CD4-positive, alpha-beta memory T cell (primary cell): ENCODE data around the gene LRRC8D. TPM values are rescaled to one million over a fixed set of nuclear protein-coding genes. Genes with fewer than 3 reads are reported as not detected.
A peak's percentile ranks its signal among the peaks of the same experiment; 100 is the strongest.
"Not testable (repeated sequence)": the region's sequence is repeated elsewhere in the genome, so short reads cannot be mapped to it uniquely, and the experiment has no call there.

Experiments
- CTCF ChIA-PET: fragments of 350-600 bp; sonication (Branson Sonifier 250); formaldehyde crosslinking; loops from one replicate; lab custom pipeline; 2021; ENCODE audit warnings: inconsistent platforms; ENCODE audit not compliant: partially characterized antibody; lab: Charles Lee
- POLR2A ChIA-PET: fragments of 350-600 bp; sonication (Branson Sonifier 250); formaldehyde crosslinking; loops from one replicate; lab custom pipeline; 2021; ENCODE audit not compliant: partially characterized antibody; lab: Charles Lee
- DNase-seq, 5 donors: peaks; one replicate each; pipeline versions ENCODE4 v3.0.0 to v3.0.0-alpha.2; 2020 to 2022; ENCODE audit warnings: mixed read lengths in 1 of 5
- H3K27ac ChIP-seq: one replicate; pipeline ENCODE4 v1.7.0; 2013; ENCODE audit warnings: low read depth, low read length
- H3K27me3 ChIP-seq: 2 replicates; pipeline ENCODE4 v1.7.0; 2013; ENCODE audit warnings: mild to moderate bottlenecking, low read length, moderate library complexity; ENCODE audit not compliant: insufficient read depth
- H3K36me3 ChIP-seq: 2 replicates; pipeline ENCODE4 v1.7.0; 2013; ENCODE audit warnings: mild to moderate bottlenecking, low read length, moderate library complexity; ENCODE audit not compliant: insufficient read depth
- H3K4me1 ChIP-seq: 2 replicates; pipeline ENCODE4 v1.7.0; 2013; ENCODE audit warnings: mild to moderate bottlenecking, low read length, moderate library complexity; ENCODE audit not compliant: insufficient read depth
- H3K4me3 ChIP-seq, 2 donors: one replicate each; pipeline ENCODE4 v1.7.0; 2013; ENCODE audit warnings: low read length in 2 of 2, mild to moderate bottlenecking in 1 of 2
- H3K9me3 ChIP-seq, 2 donors: one replicate each; pipeline ENCODE4 v1.7.0; 2013; ENCODE audit warnings: low read length in 2 of 2, control low read depth in 1 of 2; ENCODE audit not compliant: control insufficient read depth in 1 of 2
- H3K27ac Mint-ChIP-seq, 7 donors: one replicate each; pipeline ENCODE4 v1.8.0; 2020 to 2021; ENCODE audit warnings: mixed read lengths in 7 of 7, mild to moderate bottlenecking in 6 of 7, inconsistent platforms in 3 of 7, moderate library complexity in 3 of 7
- H3K27me3 Mint-ChIP-seq, 2 donors: one replicate each; pipeline ENCODE4 v1.8.0; 2020 to 2021; ENCODE audit warnings: mixed read lengths in 2 of 2
- H3K36me3 Mint-ChIP-seq, 2 donors: one replicate each; pipeline ENCODE4 v1.8.0; 2020 to 2021; ENCODE audit warnings: mixed read lengths in 2 of 2, inconsistent platforms in 1 of 2, mild to moderate bottlenecking in 1 of 2
- H3K4me1 Mint-ChIP-seq, 4 donors: one replicate each; pipeline ENCODE4 v1.8.0; 2020 to 2021; ENCODE audit warnings: mixed read lengths in 4 of 4, mild to moderate bottlenecking in 1 of 4
- H3K4me3 Mint-ChIP-seq, 8 donors: one replicate each; pipeline ENCODE4 v1.8.0; 2020 to 2021; ENCODE audit warnings: mixed read lengths in 8 of 8, mild to moderate bottlenecking in 7 of 8, moderate library complexity in 6 of 8, inconsistent platforms in 3 of 8
- H3K9me3 Mint-ChIP-seq, 8 donors: one replicate each; pipeline ENCODE4 v1.8.0; 2020 to 2021; ENCODE audit warnings: mixed read lengths in 8 of 8, mild to moderate bottlenecking in 5 of 8, inconsistent platforms in 3 of 8, moderate library complexity in 1 of 8
- intact Hi-C: fragments of 100-400 bp; cut with micrococcal nuclease; formaldehyde crosslinking; loops from one replicate; pipeline ENCODE4 v1.15.1; 2023
- polyA plus RNA-seq, 2 donors: library from polyadenylated mRNA; unstranded; fragments of 300-500 nt; fragmentation: Illumina TruSeq; gene quantifications; one replicate each; pipeline ENCODE4 v1.2.3, GENCODE V29; 2021
- total RNA-seq, 2 experiments: library from RNA; stranded (reverse); gene quantifications; one replicate each; pipeline ENCODE4 v1.2.3, GENCODE V29; 2021

The LRRC8D gene
- total and polyA plus RNA-seq, 4 experiments from 2014 or later: 56.8 to 72.7 (median 66.6) TPM

DNA sequence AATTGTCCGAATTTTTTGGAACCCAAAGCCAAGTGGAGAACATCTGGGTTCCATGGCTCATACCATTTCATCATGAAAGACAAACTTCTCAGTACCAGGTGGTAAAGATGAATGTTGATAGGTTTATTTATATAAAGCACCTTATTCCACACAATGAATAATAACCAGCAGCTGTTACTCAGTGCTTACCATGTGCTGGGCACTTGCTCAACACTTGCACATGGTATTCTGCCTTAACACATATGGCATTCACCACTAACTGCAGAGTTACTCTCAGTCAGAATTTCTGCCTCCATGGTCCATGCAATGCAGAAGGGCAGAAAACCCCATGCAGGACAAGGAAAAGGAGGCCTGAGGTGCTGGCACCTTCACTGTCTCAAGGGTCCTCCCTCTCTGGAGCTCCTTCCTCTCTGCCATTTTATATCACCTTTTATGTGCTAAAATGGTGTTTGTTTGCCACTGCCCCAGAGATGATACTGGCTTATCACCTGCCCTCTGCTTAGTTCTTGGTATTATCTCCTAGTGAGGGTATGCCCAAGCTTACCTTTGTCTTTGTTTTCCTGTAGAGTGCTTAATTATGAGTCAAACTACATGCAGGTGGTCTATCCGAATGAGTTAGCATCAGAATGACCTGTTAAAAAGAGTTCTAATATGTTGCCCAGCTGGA lies 97.4 kb downstream of the LRRC8D start:
- H3K4me1 Mint-ChIP-seq: peaks cover 12 to 28% (median 19%) of the 10 kb centered on the region in 4 donors
- Histone ChIP-seq H3K36me3 (no peaks in the 10 kb centered on the region), H3K9me3 (no peaks in the 10 kb centered on the region), H3K4me3 (no peak overlapping the region), H3K4me1 (no peaks in the 10 kb centered on the region), H3K27ac (no peak overlapping the region), H3K27me3 (no peaks in the 10 kb centered on the region)
- H3K27me3 Mint-ChIP-seq: no peaks in the 10 kb centered on the region
- H3K36me3 Mint-ChIP-seq: peaks cover 13 to 20% of the 10 kb centered on the region in 2 donors
- no peak overlapping the region for H3K4me3 Mint-ChIP-seq
- ChIA-PET CTCF (interaction anchor here (1.4 kb wide), 1 partner anchor 12 kb away, joined by 6 read pairs; no protein-coding TSS in a partner anchor), POLR2A (interaction anchor here (0.9 to 1.5 kb wide), 2 partner anchors 13 to 75 kb away, joined by 3 to 5 read pairs; no protein-coding TSS in a partner anchor)
- H3K9me3 Mint-ChIP-seq: no peaks in the 10 kb centered on the region
- DNase-seq: no peak
- peak overlapping the region in 2 of 7 donors; percentile 25 to 39 for H3K27ac Mint-ChIP-seq
- intact Hi-C loops: no loop called here

- ChIA-PET POLR2A (interaction anchor here (1.5 kb wide), 1 partner anchor 75 kb away, joined by 5 read pairs; no protein-coding TSS in a partner anchor), CTCF (no interaction called here)
- DNase-seq: no peak
- Histone ChIP-seq H3K4me3 (no peak overlapping the region), H3K27ac (no peak overlapping the region), H3K9me3 (no peaks in the 10 kb centered on the region), H3K36me3 (no peaks in the 10 kb centered on the region), H3K4me1 (no peaks in the 10 kb centered on the region), H3K27me3 (no peaks in the 10 kb centered on the region)
- peaks cover 0 to 5% (median 2%) of the 10 kb centered on the region in 8 donors for H3K9me3 Mint-ChIP-seq
- peak overlapping the region in 3 of 7 donors; percentile 24 to 60 (median 39) for H3K27ac Mint-ChIP-seq
- H3K27me3 Mint-ChIP-seq: no peaks in the 10 kb centered on the region
- peaks cover 13 to 25% (median 17%) of the 10 kb centered on the region in 4 donors for H3K4me1 Mint-ChIP-seq
- H3K4me3 Mint-ChIP-seq: no peak overlapping the region
- intact Hi-C loops: no loop called here
- peaks cover 19 to 25% of the 10 kb centered on the region in 2 donors for H3K36me3 Mint-ChIP-seq
These were observed 97.9 kb downstream of the LRRC8D start for GRCh38 chr1:89918794-89919155.

DNA sequence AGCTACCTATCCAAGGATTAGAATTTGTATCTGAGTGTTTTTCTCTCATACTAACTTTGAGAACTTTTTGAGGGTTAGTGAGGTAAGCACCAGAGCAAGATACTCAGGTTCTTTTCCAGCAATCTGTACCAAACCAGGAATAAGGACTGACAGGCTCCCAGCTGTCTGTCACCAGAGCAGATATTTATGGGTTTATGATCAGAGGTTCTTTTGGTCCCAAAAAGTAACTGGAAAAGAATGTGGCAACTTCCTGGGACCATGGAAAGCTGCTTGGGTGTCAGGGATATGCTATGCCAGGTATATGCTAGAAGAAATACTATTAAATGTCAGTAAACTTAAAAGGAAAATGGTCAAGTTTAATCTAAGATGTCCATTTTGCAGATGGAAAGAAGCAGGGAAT lies 98.3 kb downstream of the LRRC8D start:
- H3K27ac ChIP-seq: no peak overlapping the region
- CTCF ChIA-PET: no interaction called here
- no peak overlapping the region for H3K4me3 ChIP-seq
- no peaks in the 10 kb centered on the region for H3K9me3 ChIP-seq
- Mint-ChIP-seq H3K4me1 (peaks cover 12 to 24% (median 17%) of the 10 kb centered on the region in 4 donors), H3K4me3 (no peak overlapping the region), H3K9me3 (peaks cover 0 to 8% (median 3%) of the 10 kb centered on the region in 8 donors), H3K27me3 (no peaks in the 10 kb centered on the region), H3K36me3 (peaks cover 21 to 29% of the 10 kb centered on the region in 2 donors), H3K27ac (peak overlapping the region in 2 of 7 donors; percentile 36 to 47)
- no peak for DNase-seq
- H3K36me3 ChIP-seq: no peaks in the 10 kb centered on the region
- intact Hi-C loops: no loop called here
- no peaks in the 10 kb centered on the region for H3K27me3 ChIP-seq
- POLR2A ChIA-PET: interaction anchor here (1.5 kb wide), 1 partner anchor 76 kb away, joined by 5 read pairs; no protein-coding TSS in a partner anchor
- H3K4me1 ChIP-seq: no peaks in the 10 kb centered on the region

- Histone ChIP-seq H3K27ac (no peak overlapping the region), H3K27me3 (no peaks in the 10 kb centered on the region), H3K36me3 (no peaks in the 10 kb centered on the region), H3K4me3 (no peak overlapping the region), H3K9me3 (no peaks in the 10 kb centered on the region), H3K4me1 (no peaks in the 10 kb centered on the region)
- Mint-ChIP-seq H3K4me1 (peaks cover 9 to 15% (median 12%) of the 10 kb centered on the region in 4 donors), H3K9me3 (peaks cover 0 to 8% (median 3%) of the 10 kb centered on the region in 8 donors), H3K4me3 (no peak overlapping the region), H3K27ac (no peak overlapping the region), H3K36me3 (peaks cover 34 to 36% of the 10 kb centered on the region in 2 donors), H3K27me3 (no peaks in the 10 kb centered on the region)
- ChIA-PET CTCF (interaction anchor here (0.6 kb wide), 1 partner anchor 139 kb away, joined by 3 read pairs; no protein-coding TSS in a partner anchor), POLR2A (no interaction called here)
- intact Hi-C loops: no loop called here
- DNase-seq: no peak
These were observed 102.1 kb downstream of the LRRC8D start for GRCh38 chr1:89922911-89923310.

- Histone ChIP-seq H3K9me3 (no peaks in the 10 kb centered on the region), H3K27me3 (no peaks in the 10 kb centered on the region), H3K36me3 (no peaks in the 10 kb centered on the region), H3K27ac (no peak overlapping the region), H3K4me1 (no peaks in the 10 kb centered on the region), H3K4me3 (no peak overlapping the region)
- DNase-seq: no peak
- peaks cover 38 to 39% of the 10 kb centered on the region in 2 donors for H3K36me3 Mint-ChIP-seq
- ChIA-PET CTCF (no interaction called here), POLR2A (no interaction called here)
- no peaks in the 10 kb centered on the region for H3K27me3 Mint-ChIP-seq
- H3K27ac Mint-ChIP-seq: no peak overlapping the region
- H3K9me3 Mint-ChIP-seq: peaks cover 0 to 8% (median 3%) of the 10 kb centered on the region in 8 donors
- peaks cover 10 to 17% (median 13%) of the 10 kb centered on the region in 4 donors for H3K4me1 Mint-ChIP-seq
- no peak overlapping the region for H3K4me3 Mint-ChIP-seq
- intact Hi-C loops: no loop called here
These were observed 102.7 kb downstream of the LRRC8D start for GRCh38 chr1:89923517-89923916.

DNA sequence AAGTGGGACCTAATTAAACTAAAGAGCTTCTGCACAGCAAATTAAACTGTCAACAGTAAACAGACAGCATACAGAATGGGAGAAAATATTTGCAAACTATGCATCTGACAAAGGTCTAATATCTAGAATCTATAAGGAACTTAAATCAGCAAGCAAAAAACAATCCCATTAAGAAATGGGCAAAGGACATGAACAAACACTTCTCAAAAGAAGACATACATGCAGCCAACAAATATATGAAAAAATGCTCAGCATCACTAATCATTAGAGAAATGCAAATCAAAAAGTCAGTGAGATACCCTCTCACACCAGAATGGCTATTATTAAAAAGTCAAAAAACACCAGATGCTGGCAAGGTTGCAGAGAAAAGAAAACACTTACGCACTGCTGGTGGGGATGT lies 103.2 kb downstream of the LRRC8D start:
- POLR2A ChIA-PET, H3K9me3 ChIP-seq, CTCF ChIA-PET, H3K9me3 Mint-ChIP-seq, H3K27me3 Mint-ChIP-seq, H3K27ac ChIP-seq, H3K27me3 ChIP-seq, intact Hi-C loops, H3K27ac Mint-ChIP-seq, H3K36me3 ChIP-seq, DNase-seq, H3K4me3 Mint-ChIP-seq, H3K4me3 ChIP-seq, H3K4me1 ChIP-seq: not testable (repeated sequence)
- Mint-ChIP-seq H3K4me1 (peaks cover 10 to 16% (median 12%) of the 10 kb centered on the region in 4 donors), H3K36me3 (peaks cover 39 to 41% of the 10 kb centered on the region in 2 donors)

- intact Hi-C loops: no loop called here
- H3K36me3 Mint-ChIP-seq: peaks cover 40 to 48% of the 10 kb centered on the region in 2 donors
- Histone ChIP-seq H3K36me3 (no peaks in the 10 kb centered on the region), H3K27ac (no peak overlapping the region), H3K9me3 (no peaks in the 10 kb centered on the region), H3K27me3 (no peaks in the 10 kb centered on the region), H3K4me1 (peaks cover 5% of the 10 kb centered on the region), H3K4me3 (no peak overlapping the region)
- peaks cover 0 to 8% (median 3%) of the 10 kb centered on the region in 8 donors for H3K9me3 Mint-ChIP-seq
- H3K27me3 Mint-ChIP-seq: no peaks in the 10 kb centered on the region
- no peak for DNase-seq
- ChIA-PET CTCF (no interaction called here), POLR2A (no interaction called here)
- peaks cover 17 to 23% (median 21%) of the 10 kb centered on the region in 4 donors for H3K4me1 Mint-ChIP-seq
- peak overlapping the region in 1 of 7 donors; percentile 27 for H3K27ac Mint-ChIP-seq
- no peak overlapping the region for H3K4me3 Mint-ChIP-seq
These were observed 106.2 kb downstream of the LRRC8D start for GRCh38 chr1:89927049-89927448.
